GM18511 (cell line): ENCODE results near the gene CYP46A1.
A peak's percentile ranks its signal among the peaks of the same experiment; 100 is the strongest.
"Not testable (repeated sequence)": the region's sequence is repeated elsewhere in the genome, so short reads cannot be mapped to it uniquely, and the experiment has no call there.

Experiments used
- ATAC-seq: cut with Tn5 transposase; IDR thresholded peaks from one replicate; pipeline ENCODE4 v1.9.1; 2021; ENCODE audit warnings: mild to moderate bottlenecking, moderate library complexity; ENCODE audit not compliant: unreplicated experiment

The CYP46A1 gene

DNA sequence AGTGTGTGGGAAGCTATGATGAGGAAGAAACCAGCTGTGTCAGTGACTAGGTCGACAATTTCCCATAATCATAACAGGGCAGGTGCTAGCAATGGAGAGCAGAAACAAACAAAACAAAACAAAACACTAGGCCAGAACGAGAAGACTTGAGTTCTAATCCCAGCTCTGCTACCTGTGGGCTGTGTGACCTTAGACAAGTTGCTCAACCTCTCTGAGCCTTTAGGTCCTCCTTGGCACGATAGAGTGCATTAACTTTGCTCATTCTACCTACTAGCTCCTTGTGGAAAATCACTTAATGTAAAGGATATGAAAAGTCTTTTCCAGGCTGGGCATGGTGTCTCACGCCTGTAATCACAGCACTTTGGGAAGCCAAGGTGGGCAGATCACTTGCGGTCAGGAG is 27.9 kb upstream of the CYP46A1 start:
- no peak for ATAC-seq

DNA sequence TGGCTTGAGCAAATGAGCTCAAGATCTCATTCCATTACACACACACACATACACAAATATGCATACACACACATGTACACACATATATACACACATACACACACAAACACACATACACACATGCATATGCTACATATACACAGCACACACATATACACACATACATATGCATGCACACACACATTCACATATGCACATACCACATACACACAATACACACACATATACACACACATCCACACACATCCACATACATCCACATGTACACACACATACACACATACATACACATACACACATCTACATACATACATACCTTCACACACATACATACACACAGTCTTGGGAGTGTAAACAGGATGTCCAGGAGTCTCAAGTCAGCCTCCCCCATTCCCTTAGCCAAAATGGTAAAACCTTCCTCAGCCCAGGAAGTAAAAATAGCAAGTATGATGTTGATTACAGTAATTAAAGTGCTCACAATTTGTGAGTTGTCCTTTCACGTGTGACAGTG is 26.4 kb upstream of the CYP46A1 start:
- ATAC-seq, result no peak

DNA sequence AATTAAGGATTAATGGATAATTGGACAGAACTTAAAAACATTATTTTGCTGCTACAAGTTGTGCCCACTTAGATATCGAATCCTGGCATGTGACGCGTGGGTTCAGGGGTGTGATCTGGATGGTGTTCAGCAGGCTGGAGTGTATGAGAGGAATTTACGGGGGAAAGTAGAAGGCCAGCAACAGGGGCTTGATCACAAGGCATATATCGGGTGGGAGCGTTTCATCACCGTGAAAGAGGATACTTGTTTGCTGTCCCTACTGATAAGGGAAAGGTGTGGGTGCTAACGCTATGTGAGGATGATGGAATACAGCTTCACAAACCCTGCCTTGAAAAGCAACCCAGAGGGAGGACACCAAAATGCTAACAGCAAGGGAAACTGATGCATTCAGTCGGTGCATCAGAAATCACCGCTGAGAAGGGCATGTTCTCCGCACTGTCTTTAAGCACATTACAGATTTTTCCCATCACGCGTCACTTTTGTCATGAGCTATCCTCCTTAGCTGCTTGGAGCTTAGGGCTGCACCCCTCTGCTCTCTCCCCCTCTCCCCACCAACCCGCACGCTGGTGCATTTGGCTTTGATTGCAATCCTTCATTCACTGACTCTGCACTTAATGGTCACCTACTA is 25.8 kb upstream of the CYP46A1 start:
- ATAC-seq, result no peak

DNA sequence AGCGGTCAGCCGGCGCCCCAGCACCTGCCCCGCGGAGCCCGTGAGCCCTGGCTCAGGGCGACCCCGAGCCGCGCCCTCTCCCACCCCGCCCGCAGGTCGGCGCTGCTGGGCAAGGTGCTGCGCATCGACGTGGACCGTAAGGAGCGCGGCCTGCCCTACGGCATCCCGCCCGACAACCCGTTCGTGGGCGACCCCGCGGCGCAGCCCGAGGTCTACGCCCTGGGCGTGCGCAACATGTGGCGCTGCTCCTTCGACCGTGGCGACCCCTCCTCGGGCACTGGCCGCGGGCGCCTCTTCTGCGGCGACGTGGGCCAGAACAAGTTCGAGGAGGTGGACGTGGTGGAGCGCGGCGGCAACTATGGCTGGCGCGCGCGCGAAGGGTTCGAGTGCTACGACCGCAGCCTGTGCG is 24.8 kb upstream of the CYP46A1 start:
- no peak for ATAC-seq

DNA sequence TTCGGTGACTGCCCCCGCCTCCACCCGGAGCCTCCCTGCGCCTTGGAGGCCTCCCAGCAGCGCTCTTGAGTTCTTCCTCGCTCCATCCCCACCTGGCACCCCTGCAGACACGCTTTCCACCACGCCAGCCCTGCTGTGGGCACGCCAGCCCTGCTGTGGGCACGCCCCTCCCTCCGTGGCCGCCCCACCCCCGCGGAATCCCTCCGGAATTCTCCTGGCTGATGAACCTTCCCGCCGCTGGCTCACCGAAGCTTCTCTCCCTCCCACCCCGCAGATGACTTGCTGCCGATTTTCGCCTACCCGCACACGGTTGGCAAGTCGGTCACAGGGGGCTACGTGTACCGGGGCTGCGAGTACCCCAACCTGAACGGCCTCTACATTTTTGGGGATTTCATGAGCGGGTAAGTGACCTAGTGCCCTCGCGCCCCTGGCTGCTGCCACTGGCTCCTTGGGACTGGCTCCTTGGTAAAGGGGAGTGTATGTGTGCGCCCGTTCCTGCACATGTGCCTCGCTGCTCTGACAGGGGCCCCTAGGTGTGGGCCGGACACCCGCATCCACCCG is 24.0 kb upstream of the CYP46A1 start:
- ATAC-seq, result no peak

DNA sequence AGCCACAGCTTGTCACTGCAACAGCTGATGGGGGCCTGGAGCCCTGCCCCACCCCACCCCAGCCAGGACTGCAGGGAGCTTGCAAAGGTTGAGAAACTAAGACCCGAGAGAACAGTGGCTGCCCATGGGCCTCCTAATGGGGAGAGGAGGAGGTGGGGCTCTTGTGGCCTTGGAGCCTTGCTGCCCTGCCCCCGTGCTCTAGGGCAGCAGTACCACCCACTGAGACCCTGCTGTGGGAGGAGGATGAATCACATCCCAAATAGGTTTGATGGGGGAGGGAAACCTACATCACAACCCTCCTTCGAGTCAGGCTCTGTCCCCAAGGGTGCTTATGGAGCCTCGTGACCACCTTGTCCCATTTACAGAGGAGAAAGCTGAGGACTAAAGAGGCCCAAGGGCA is 23.3 kb upstream of the CYP46A1 start:
- ATAC-seq, result no peak

DNA sequence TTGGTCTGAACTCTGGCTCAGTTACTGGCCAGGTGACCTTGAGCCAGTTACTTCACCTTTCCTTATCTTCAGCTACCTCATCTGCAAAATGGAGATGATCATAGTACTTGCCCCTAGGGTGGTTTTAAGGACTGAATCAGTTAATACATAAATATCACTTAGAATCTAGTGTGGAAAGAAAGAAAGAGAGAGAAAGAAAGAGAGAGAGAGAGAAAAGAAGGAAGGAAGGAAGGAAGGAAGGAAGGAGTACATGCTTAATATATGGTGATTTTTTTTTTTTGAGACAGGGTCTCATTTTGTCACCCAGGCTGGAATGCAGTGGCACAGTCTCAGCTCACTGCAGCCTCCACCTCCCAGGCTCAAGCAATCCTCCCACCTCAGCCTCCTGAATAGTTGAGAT is 22.9 kb upstream of the CYP46A1 start:
- ATAC-seq, result not testable (repeated sequence)

DNA sequence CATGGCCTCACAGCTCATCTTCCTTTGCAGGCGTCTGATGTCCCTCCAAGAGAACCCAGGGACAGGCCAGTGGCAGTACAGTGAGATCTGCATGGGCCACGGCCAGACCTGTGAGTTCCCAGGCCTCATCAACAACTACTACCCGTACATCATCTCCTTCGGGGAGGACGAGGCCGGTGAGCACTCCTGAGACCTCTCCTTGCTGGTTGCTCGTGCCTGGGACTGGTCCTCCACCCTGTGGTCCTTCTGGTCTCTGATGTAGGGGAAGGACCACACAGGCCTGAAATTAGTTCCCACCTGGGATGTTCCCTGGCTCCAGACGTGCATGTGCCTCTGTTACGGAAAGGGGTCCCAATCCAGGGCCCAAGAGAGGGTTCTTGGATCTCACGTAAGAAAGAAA is 21.3 kb upstream of the CYP46A1 start:
- ATAC-seq, result no peak

DNA sequence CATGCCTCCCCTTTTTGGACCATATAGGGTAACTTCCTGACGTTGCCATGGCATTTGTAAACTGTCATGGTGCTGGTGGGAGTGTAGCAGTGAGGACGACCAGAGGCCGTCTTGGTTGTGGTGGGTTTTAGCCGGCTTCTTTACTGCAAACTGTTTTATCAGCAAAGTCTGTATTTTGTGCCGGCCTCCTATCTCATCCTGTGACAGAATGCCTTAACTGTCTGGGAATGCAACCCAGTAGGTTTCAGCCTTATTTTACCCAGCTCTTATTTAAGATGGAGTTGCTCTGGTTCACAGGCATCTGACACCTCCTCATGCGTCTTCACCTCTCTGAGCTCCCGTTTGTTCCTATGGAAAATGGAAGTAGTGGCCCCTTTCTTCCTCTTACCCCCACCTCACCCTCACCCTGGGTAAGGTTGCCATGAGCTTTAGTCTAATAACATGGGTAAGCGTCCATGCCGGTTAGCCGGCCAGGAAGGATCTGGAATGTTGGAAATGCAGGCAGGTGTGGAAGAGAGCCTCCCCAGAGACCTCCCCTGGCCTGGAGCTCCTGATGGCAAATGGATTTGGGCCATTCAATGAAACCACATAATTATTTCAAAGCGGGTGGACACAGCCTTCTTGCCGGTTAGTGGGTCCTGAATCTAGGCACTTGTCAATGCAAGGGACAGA is 20.6 kb upstream of the CYP46A1 start:
- ATAC-seq, result no peak

DNA sequence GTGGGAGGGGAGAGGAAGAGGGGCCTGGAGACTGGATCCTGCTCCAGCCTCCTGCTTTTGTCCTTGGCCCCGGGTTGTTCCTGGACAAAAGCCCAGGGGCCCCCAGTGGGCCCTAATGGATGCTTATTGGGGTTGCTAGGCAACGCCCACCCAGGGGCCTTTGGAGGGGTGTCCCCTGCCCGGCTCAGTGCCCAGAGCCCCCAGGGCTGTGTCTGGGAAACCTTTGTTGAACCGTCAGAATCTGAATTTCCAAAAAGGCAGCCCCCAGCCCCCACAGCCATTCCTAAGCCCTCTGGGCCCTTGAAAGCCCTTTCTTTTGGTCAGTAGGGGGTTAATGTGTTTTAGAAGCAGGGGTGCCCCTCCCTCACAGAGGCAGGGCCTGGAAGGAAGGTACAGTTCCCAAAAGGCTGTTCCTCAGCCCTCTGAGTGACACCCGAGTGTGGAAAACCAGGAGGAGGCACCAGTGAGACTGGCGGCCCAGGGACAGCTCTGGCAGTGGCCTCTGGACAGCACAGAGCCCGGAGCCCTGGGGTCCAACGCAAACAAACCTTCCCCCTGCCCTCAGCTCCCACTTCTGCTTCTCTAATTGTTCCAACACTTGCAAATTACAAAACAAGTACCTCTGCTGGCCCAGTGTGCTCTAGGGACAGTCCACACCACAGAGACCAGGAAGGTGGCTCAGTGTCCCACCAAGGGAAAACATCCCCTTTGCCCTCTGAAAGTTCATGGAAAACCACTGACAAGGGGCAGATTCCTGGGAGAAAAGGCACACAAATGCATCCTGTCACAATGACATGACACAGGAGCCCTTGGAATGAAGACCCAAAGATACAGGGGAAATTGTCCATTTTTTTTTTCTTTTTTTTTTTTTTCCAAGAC is 19.8 kb upstream of the CYP46A1 start:
- ATAC-seq, result no peak

DNA sequence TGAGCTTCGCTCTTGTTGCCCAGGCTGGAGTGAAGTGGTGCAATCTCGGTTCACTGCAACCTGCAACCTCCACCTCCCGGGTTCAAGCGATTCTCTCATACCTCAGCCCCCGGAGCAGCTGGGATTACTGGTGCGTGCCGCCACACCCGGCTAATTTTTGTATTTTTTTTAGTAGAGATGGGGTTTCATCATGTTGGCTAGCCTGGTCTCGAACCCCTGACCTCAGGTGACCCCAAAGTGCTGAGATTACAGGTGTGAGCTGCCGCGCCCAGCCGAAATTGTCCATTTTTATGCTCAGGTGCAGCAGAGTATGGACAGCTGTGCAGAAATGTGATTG is 19.2 kb upstream of the CYP46A1 start:
- ATAC-seq, result peak; percentile 78

DNA sequence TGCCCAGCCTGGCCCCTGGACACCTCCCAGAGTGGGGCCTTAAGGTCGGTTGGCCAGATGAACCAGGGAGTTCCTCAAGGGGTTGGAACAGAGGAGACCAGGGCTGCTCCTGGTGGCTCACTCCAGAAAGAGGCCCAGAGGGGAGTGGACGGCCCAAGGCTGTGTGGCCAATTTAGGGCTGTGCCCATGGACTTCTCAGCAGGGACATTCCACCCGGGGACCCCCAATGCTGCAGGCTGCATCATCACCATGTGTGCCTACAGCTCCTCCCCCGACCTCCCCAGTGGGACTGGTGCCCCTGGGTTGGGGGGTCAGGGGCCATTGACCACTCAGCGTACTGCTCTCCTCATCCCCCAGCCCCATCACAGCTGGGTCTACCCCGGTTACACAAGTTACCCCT is 17.6 kb upstream of the CYP46A1 start:
- ATAC-seq, result no peak

DNA sequence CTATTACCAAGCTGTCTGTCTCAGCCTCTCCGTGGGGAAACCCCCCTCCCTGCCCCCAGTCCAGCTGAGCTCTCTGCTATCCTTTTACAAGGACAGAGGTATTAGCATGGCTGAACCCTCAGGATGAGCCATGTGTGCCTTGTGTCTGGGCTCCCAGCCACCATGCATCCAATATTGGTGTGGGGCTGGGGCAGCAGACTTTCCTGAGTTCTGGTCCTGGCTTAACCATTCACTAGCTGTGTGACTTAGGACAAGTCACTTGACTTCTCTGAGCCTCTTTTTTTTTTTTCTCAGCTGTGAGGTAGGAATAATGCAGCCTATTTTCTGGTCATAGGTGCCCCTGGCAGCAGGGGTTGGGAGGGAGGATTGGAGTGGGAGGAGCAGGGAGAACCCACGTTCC is 17.1 kb upstream of the CYP46A1 start:
- no peak for ATAC-seq

DNA sequence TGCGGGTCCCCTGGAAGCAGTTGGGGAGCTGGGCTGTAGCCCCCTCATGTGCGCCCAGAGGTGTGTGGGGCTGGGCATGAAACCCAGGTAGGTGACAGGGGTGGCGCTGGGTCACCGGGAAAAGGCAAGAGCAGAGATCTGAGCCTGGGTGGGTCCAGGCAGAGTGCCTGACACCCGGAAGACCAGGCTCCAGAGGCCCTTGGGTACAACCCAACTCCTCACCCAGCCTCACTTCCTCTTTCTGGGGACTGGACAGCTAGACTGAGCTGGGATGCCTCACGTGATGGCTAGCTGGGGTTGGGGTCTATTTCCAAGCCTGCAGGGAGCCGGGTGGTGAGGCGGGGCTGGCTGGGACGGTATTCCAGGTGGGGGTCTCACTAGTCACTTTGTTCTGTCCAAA is 16.3 kb upstream of the CYP46A1 start:
- no peak for ATAC-seq

DNA sequence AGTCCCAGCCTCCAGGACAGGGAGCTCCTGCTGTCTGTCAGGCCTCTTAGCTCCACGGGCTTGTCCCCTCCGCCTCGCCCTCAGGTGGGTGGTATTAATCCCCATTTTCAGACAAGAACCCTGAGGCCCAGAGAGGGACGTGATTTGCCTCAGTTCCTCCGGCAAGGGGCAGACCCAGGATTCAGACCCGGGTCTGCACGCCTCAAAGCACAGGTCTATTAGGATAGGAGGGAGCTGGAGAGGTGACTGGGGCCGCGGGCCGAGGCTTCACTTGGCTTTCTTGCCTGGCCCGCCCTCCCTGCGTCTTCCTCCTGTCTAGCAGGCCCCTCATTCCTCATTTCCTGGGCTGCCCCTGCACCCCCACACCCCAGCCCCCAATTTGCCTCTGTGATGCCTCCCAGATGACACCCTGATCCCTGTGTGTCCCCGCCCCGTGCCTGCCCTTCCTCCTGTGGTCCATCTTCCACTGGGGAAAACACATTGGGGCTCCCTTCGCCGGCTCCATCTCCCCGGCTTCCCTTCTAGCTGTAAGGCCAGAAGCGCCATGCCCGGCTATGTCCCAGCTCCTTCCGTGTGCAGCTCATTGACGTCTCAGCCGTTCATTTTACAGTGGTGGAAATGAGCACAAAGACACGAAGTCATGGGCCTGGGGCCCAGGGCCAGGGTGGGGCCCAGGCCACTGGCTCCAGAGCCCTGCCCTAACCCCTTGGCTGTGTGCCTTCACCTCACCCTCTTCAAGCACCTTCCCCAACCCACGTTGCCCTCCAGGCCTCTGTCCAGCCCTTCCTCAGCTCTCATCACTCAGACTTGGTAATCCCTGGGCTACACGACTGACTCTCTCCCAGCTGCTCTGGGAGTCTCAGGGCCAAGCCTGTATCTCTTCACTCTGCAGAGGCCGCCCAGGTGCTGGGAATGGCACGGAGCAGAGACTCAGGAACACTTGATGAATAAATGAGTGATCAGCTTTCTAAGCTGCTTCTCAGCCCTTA is 15.5 kb upstream of the CYP46A1 start:
- no peak for ATAC-seq

DNA sequence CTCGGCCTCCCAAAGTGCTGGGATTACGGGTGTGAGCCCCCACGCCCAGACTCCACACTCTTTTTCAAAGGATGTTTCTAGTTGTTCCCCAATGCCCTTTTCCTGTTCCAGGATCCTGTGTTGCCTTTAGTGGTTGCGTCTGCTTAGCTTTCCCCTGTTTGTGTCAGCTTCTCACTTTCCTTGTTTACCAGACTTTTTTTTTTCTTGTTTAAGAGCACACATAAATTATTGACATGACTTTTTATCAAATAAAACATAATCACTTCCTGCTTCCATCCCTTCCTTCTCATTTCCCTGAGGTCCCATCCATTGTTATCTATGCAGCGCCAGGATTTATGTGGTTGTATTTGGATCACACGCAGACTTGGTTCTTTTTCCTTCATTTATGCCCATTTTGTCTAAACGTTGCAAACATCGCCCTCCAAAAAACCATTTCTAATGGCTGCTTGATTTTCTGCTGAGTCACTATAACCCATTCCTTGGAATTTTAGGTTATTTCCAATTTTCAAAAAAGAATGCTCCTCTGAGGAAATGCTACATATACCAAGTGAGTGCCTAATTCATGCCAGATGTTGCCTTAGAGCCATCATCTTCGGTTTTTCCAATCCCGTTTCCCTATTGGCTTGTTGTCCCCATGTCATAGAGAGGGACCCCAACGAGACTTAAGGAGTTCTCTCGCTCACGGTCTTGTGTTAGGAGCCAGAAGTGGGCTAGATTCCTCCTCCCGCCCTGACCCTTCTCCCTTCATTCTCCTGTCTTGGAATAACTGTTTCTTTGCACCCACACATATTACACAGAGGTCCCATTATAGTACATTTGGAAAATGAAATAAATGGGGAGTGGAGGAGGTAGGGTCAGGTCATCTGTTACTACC is 13.5 kb upstream of the CYP46A1 start:
- ATAC-seq, result no peak

DNA sequence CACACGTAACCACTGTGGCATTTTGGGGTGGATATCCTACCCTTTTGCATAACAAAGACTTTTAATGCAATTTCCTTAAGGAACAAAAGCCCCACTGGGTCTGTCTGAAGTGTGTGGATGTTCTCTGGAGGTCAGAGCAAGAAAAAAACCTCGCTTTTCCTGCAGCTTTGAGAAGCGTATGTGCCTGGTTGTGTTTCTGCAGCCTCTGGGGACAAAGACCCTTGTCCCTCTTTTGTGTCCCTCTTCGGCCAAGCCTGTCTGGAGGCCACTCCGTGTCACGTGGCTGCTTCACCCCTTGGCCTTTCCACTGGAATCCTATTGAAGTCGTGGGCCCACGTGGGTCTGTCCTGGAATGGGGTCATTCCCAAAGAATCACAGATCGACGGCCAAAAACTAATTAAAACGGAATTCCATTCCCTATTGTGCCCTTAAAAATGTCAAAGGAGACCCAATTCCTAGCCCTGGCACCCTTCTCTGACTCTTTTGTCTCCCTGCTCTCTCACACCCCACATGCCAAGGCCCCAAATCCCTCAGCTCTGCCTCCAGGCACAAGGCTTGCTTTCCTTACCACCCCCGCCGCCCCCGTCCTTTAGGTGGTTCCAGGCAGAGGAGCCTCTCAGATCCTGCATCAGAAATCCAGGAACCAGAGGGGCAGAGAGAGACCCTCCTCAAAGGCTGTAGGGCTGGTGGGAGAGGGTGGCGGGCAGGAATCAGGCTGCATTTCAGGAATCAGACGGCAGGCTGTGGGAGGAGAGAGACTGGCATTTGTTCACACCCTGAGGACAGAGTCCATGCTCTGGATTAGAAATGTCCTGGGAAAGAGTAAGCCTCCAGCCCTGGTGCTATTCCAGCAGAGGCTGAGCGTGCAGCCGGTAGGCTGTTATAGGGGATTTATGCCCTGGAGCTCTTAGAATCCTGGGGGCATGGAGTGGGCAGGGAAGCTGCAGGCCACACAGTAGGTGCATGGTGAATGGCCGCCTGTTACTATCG is 12.6 kb upstream of the CYP46A1 start:
- no peak for ATAC-seq
